Calu3 (cell line): Measurements from ENCODE around the gene FOXP2. TPM values are rescaled to one million over a fixed set of nuclear protein-coding genes. Genes with fewer than 3 reads are reported as not detected.

Experiments used
- BruUV-seq: library from RNA; stranded (reverse); fragments of 400-500 nt; replicated peaks from 2 replicates; lab custom pipeline; 2021; lab: Mats Ljungman, UMichigan
- CTCF ChIA-PET: fragments of 300-600 bp; sonication (Branson Sonifier 250); formaldehyde crosslinking; loops from one replicate; lab custom pipeline; 2022; ENCODE audit warnings: antibody characterized with exemption; lab: Charles Lee
- DNase-seq: peaks from one replicate; pipeline ENCODE4 v3.0.0; 2022
- H3K27ac Mint-ChIP-seq: one replicate; pipeline ENCODE4 v1.8.0; 2022; ENCODE audit warnings: mixed read lengths; ENCODE audit not compliant: unreplicated experiment
- H3K27me3 Mint-ChIP-seq: one replicate; pipeline ENCODE4 v1.8.0; 2022; ENCODE audit warnings: mixed read lengths; ENCODE audit not compliant: unreplicated experiment
- H3K36me3 Mint-ChIP-seq: one replicate; pipeline ENCODE4 v1.8.0; 2022; ENCODE audit warnings: mild to moderate bottlenecking, moderate library complexity, mixed read lengths; ENCODE audit not compliant: insufficient read depth, unreplicated experiment
- H3K4me1 Mint-ChIP-seq: one replicate; pipeline ENCODE4 v1.8.0; 2022; ENCODE audit warnings: mild to moderate bottlenecking, low read depth, mixed read lengths; ENCODE audit not compliant: unreplicated experiment
- H3K4me3 Mint-ChIP-seq: one replicate; pipeline ENCODE4 v1.8.0; 2022; ENCODE audit warnings: mild to moderate bottlenecking, low read depth, moderate library complexity, mixed read lengths; ENCODE audit not compliant: unreplicated experiment
- H3K9me3 Mint-ChIP-seq: one replicate; pipeline ENCODE4 v1.8.0; 2022; ENCODE audit warnings: low read depth, mixed read lengths; ENCODE audit not compliant: unreplicated experiment
- intact Hi-C: fragments of 100-400 bp; cut with micrococcal nuclease; formaldehyde crosslinking; loops from one replicate; pipeline ENCODE4 v1.10.0; 2022; ENCODE audit not compliant: unreplicated experiment
- total RNA-seq: library from RNA; stranded (reverse); gene quantifications from 2 replicates; pipeline ENCODE4 v1.2.3, GENCODE V29; 2022
- TF ChIP-seq, protein P1 (sequence below): fragments of 200-600 bp; IDR thresholded peaks from one replicate; pipeline ENCODE4 v1.8.0; 2022; ENCODE audit warnings: antibody characterized with exemption; ENCODE audit not compliant: unreplicated experiment

FOXP2 gene
- total RNA-seq, 1 experiment from 2014 or later = 2.5 TPM

DNA sequence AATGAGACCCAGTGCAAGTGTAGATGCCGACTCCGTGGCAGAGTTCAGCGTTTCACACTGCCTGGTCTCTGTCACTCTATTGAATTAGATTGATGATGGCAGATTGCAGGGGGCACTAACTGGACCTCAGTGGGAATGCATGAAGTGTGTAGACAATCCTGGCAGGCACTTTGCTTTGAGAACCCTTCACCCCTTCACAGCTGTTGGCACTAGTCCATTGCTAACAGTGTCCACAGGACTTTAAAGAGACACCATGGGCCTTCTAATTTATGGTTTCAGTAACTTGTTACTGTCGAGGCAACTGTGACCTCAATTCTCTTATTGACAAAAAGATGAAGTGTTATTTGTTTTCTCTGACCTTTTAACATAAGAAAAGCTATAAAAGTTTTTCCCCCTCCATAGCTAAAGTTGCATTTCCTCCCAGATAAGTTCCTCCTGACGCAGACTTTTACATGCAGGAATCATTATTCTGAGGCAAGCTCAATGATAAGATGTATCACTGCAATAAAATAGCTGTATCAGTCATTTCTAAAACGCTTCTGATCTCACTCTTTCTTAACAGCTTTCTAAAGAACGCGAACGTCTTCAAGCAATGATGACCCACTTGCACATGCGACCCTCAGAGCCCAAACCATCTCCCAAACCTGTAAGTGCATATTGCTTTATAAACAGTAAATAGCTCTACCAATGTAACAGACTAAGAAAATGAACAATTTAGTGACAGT lies 238.9 kb downstream of the FOXP2 start:
- no peak overlapping the region for H3K27ac Mint-ChIP-seq
- CTCF ChIA-PET = interaction anchor here (0.7 kb wide), 1 partner anchor 822 kb away, joined by 3 read pairs; no protein-coding TSS in a partner anchor
- H3K9me3 Mint-ChIP-seq = no peaks in the 10 kb centered on the region
- no peaks in the 10 kb centered on the region for H3K4me1 Mint-ChIP-seq
- no TSS peak for BruUV-seq
- no peak for DNase-seq
- H3K36me3 Mint-ChIP-seq = no peaks in the 10 kb centered on the region
- H3K27me3 Mint-ChIP-seq = no peaks in the 10 kb centered on the region
- TF ChIP-seq, protein P1, sequence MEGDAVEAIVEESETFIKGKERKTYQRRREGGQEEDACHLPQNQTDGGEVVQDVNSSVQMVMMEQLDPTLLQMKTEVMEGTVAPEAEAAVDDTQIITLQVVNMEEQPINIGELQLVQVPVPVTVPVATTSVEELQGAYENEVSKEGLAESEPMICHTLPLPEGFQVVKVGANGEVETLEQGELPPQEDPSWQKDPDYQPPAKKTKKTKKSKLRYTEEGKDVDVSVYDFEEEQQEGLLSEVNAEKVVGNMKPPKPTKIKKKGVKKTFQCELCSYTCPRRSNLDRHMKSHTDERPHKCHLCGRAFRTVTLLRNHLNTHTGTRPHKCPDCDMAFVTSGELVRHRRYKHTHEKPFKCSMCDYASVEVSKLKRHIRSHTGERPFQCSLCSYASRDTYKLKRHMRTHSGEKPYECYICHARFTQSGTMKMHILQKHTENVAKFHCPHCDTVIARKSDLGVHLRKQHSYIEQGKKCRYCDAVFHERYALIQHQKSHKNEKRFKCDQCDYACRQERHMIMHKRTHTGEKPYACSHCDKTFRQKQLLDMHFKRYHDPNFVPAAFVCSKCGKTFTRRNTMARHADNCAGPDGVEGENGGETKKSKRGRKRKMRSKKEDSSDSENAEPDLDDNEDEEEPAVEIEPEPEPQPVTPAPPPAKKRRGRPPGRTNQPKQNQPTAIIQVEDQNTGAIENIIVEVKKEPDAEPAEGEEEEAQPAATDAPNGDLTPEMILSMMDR = no peak
- intact Hi-C loops = no loop called here
- H3K4me3 Mint-ChIP-seq = no peak overlapping the region

DNA sequence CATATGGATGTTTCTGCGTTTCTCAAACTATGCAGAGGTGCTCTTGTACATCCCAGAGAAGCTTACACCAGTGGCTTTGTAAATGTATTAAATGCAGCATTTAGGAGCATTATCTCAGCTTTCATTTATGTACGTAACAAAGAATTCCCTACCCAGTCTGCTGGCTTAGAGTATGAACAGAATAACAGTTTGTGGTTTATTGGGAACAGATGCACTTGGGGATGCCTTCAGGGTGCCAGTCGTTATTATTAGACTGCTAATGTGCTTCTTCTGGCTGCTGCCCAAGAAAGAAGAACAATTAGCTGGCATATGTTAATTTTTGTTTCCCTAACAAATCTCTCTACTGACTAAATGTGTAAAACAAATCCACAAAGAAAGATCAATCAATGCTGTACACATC lies 241.9 kb downstream of the FOXP2 start:
- TF ChIP-seq, protein P1 = no peak
- no peaks in the 10 kb centered on the region for H3K4me1 Mint-ChIP-seq
- intact Hi-C loops = no loop called here
- no peaks in the 10 kb centered on the region for H3K9me3 Mint-ChIP-seq
- CTCF ChIA-PET = interaction anchor here (0.6 kb wide), 1 partner anchor 570 kb away, joined by 3 read pairs; no protein-coding TSS in a partner anchor
- no peak overlapping the region for H3K27ac Mint-ChIP-seq
- DNase-seq = no peak
- H3K4me3 Mint-ChIP-seq = no peak overlapping the region
- BruUV-seq = no TSS peak
- H3K27me3 Mint-ChIP-seq = no peaks in the 10 kb centered on the region
- no peaks in the 10 kb centered on the region for H3K36me3 Mint-ChIP-seq

DNA sequence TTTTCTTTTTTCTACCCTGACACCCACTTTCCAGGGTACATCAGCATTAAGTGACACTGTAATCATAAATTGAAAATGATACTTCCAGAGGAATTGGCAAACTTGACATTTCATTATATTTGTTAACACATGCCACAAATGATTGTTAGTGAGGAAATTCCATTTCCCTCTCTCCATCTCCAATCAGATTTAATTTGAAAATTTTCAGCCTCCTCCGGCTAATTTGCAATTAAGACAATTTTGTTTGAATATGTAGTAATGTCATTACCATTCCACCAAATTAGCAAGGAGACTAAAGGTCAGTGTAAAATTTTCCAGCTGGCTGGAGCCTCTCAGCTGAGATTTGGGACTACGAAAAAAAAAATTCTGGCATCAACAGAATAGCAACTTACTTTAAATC lies 242.7 kb downstream of the FOXP2 start:
- H3K27ac Mint-ChIP-seq = no peak overlapping the region
- intact Hi-C loops = no loop called here
- CTCF ChIA-PET = no interaction called here
- H3K4me1 Mint-ChIP-seq = no peaks in the 10 kb centered on the region
- no peaks in the 10 kb centered on the region for H3K27me3 Mint-ChIP-seq
- no peaks in the 10 kb centered on the region for H3K36me3 Mint-ChIP-seq
- no peak for DNase-seq
- H3K4me3 Mint-ChIP-seq = no peak overlapping the region
- TF ChIP-seq, protein P1 = no peak
- no peaks in the 10 kb centered on the region for H3K9me3 Mint-ChIP-seq
- no TSS peak for BruUV-seq

DNA sequence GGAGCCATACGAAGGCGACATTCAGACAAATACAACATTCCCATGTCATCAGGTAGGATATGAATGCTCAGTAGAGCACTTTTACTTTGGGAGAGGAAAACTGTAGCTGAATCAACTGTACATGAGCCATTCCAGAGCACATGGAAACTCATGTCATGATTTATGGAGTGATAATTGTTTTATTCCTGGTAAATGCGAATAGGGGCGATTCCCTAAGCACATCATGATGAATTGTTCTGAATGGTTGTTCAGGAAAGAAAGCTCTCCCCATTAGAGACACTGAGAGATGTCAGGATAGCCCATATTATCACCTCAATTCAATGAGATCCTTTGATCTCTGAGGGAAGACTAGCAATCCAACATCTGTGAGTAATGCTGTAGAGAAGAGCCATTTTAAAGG lies 243.6 kb downstream of the FOXP2 start:
- no peaks in the 10 kb centered on the region for H3K9me3 Mint-ChIP-seq
- no peaks in the 10 kb centered on the region for H3K36me3 Mint-ChIP-seq
- no peak overlapping the region for H3K4me3 Mint-ChIP-seq
- DNase-seq = no peak
- BruUV-seq = no TSS peak
- H3K4me1 Mint-ChIP-seq = no peaks in the 10 kb centered on the region
- TF ChIP-seq, protein P1 = no peak
- CTCF ChIA-PET = no interaction called here
- no peak overlapping the region for H3K27ac Mint-ChIP-seq
- no peaks in the 10 kb centered on the region for H3K27me3 Mint-ChIP-seq
- intact Hi-C loops = no loop called here
